ENCODE data around the gene CHRNA7. TPM values are rescaled to one million over a fixed set of nuclear protein-coding genes. Genes with fewer than 3 reads are reported as not detected.

Gene CHRNA7
- total and polyA plus RNA-seq, 10 of the 15 experiments (the other 5 are each of a cell fraction or from before 2014, with no cell fraction given): 0.06 to 0.15 (median 0.12) TPM; not detected in 7

GRCh38 chr15:32098033-32098432 is 67.7 kb downstream of the CHRNA7 start:
- CTCF ChIA-PET: no interaction called here
- no peak for ATAC-seq

More at GRCh38 chr15:32098033-32098432, 67.7 kb downstream of the CHRNA7 start:
- Histone ChIP-seq H3K9me3 (replicated peaks; ENCODE audit: control insufficient read depth, insufficient read depth, low read length) (no peaks in the 10 kb centered on the region), H3K27me3 (replicated peaks in 1 of 2; ENCODE audit: control insufficient read depth in 2 of 2, insufficient read depth in 2 of 2, low read length in 1 of 2) (no peaks in the 10 kb centered on the region; a peak in 1 of 4 replicates), H2AFZ (ENCODE audit: control insufficient read depth, low read depth, low read length) (no peak overlapping the region), H3K4me2 (ENCODE audit: control insufficient read depth, insufficient read depth) (no peak overlapping the region), H3K4me1 (ENCODE audit: control insufficient read depth, insufficient read depth, low read length) (no peaks in the 10 kb centered on the region), H3K79me2 (ENCODE audit: control insufficient read depth, insufficient read depth, low read length) (no peaks in the 10 kb centered on the region), H3K36me3 (ENCODE audit: control insufficient read depth in 2 of 2, insufficient read depth in 2 of 2, low read length in 1 of 2) (no peaks in the 10 kb centered on the region), H3K27ac (ENCODE audit: control insufficient read depth, insufficient read depth) (no peak overlapping the region), H4K20me1 (ENCODE audit: control insufficient read depth, insufficient read depth) (no peaks in the 10 kb centered on the region; the same call in 1 of the 2 replicates), H3K9ac (ENCODE audit: control insufficient read depth, insufficient read depth, low read length) (no peak overlapping the region), H3K4me3 (no peak overlapping the region)
- DNase-seq (ENCODE audit: low read depth, low spot score): no peak
- FAIRE-seq: no peak
- no TSS peak for BruUV-seq (replicated peaks)
- POLR2A ChIA-PET: no interaction called here
- SMC1A ChIA-PET (ENCODE audit: uncharacterized antibody, unreplicated experiment): interaction anchor here (0.6 kb wide), 1 partner anchor 1436 kb away, joined by 5 read pairs; no protein-coding TSS in a partner anchor
- intact Hi-C loops (cut with micrococcal nuclease; ENCODE audit: unreplicated experiment) (no loop called here), in situ Hi-C loops (cut with MboI) (no loop called here)
- WGBS (ENCODE audit: insufficient coverage, insufficient replicate concordance, low lambda C conversion rate, missing lambda C conversion rate): 15% methylated on average over 7 of the region's 7 CpGs
- no peak for TF ChIP-seq TCF3 (IDR thresholded peaks at IDR 0.05; ENCODE audit: borderline replicate concordance, insufficient read depth, low read depth, low read length)
- TF ChIP-seq RFX5 (IDR thresholded peaks at IDR 0.05; ENCODE audit: low read depth, low read length): no peak
- no peak for TF ChIP-seq ZBED1 (IDR thresholded peaks at IDR 0.05; ENCODE audit: borderline replicate concordance)
- no peak for TF ChIP-seq KLF5 (IDR thresholded peaks at IDR 0.05; ENCODE audit: partially characterized antibody)
- no peak for TF ChIP-seq CBX5 (IDR thresholded peaks at IDR 0.05; ENCODE audit: low read depth)
- no peak for TF ChIP-seq CTCF (IDR thresholded peaks at IDR 0.05 in 2 of 3, conservative IDR thresholded peaks at IDR 0.05 in 1 of 3; ENCODE audit: control insufficient read depth in 2 of 3, extremely low read depth in 1 of 3, insufficient read depth in 1 of 3, low read depth in 3 of 3, low read length in 3 of 3)
- no peak for TF ChIP-seq RELA (IDR thresholded peaks at IDR 0.05; ENCODE audit: borderline replicate concordance, partially characterized antibody)
- no peak for TF ChIP-seq JUNB (IDR thresholded peaks at IDR 0.05)
- TF ChIP-seq SPI1 (IDR thresholded peaks at IDR 0.05; ENCODE audit: borderline replicate concordance, insufficient read depth, low read depth, low read length): no peak
- TF ChIP-seq STAT1 (conservative IDR thresholded peaks at IDR 0.05): no peak
- RAD21 ChIA-PET (ENCODE audit: unreplicated experiment): no interaction called here

All from GM12878 (cell line).